HG02623 (cell line): ENCODE data around the gene APBA1.
A peak's percentile ranks its signal among the peaks of the same experiment; 100 is the strongest.

Experiments used
- ATAC-seq: cut with Tn5 transposase; IDR thresholded peaks from one replicate; pipeline ENCODE4 v1.9.1; 2021; ENCODE audit warnings: moderate library complexity; ENCODE audit not compliant: unreplicated experiment

Gene APBA1

GRCh38 chr9:69535286-69535832 is 136.8 kb downstream of the APBA1 start:
- ATAC-seq = no peak

GRCh38 chr9:69532396-69532795 is 139.8 kb downstream of the APBA1 start:
- no peak for ATAC-seq

- ATAC-seq = no peak
Observed at GRCh38 chr9:69527454-69527853, 144.7 kb downstream of the APBA1 start.

GRCh38 chr9:69526699-69527098 is 145.5 kb downstream of the APBA1 start:
- ATAC-seq = no peak

GRCh38 chr9:69519470-69520240 is 152.5 kb downstream of the APBA1 start:
- peak; percentile 70 for ATAC-seq

GRCh38 chr9:69516353-69517322 is 155.5 kb downstream of the APBA1 start:
- no peak for ATAC-seq

GRCh38 chr9:69515810-69516209 is 156.4 kb downstream of the APBA1 start:
- no peak for ATAC-seq

- ATAC-seq = no peak
Observed at GRCh38 chr9:69513141-69513820, 158.9 kb downstream of the APBA1 start.

GRCh38 chr9:69504058-69504457 is 168.1 kb downstream of the APBA1 start:
- no peak for ATAC-seq

- ATAC-seq = no peak
Observed at GRCh38 chr9:69502671-69503301, 169.4 kb downstream of the APBA1 start.

GRCh38 chr9:69500896-69501295 is 171.3 kb downstream of the APBA1 start:
- ATAC-seq = no peak

GRCh38 chr9:69499959-69500358 is 172.2 kb downstream of the APBA1 start:
- ATAC-seq = no peak

GRCh38 chr9:69499407-69499806 is 172.8 kb downstream of the APBA1 start:
- no peak for ATAC-seq

GRCh38 chr9:69498470-69498869 is 173.7 kb downstream of the APBA1 start:
- no peak for ATAC-seq

GRCh38 chr9:69497816-69498215 is 174.4 kb downstream of the APBA1 start:
- no peak for ATAC-seq

GRCh38 chr9:69496846-69497450 is 175.2 kb downstream of the APBA1 start:
- ATAC-seq = no peak

- ATAC-seq = no peak
Observed at GRCh38 chr9:69495296-69495695, 176.9 kb downstream of the APBA1 start.

- ATAC-seq = no peak
Observed at GRCh38 chr9:69494763-69495162, 177.4 kb downstream of the APBA1 start.

GRCh38 chr9:69494208-69494607 is 178.0 kb downstream of the APBA1 start:
- ATAC-seq = no peak

- no peak for ATAC-seq
Observed at GRCh38 chr9:69486498-69486897, 185.7 kb downstream of the APBA1 start.
